HepG2 (cell line): Measurements from ENCODE around the gene PHOSPHO2. TPM values are rescaled to one million over a fixed set of nuclear protein-coding genes. Genes with fewer than 3 reads are reported as not detected.
A peak's percentile ranks its signal among the peaks of the same experiment; 100 is the strongest.

ENCODE experiments used
- ATM ChIP-seq: fragments of 450-650 bp; IDR thresholded peaks from 2 replicates; pipeline ENCODE4 v1.7.1; 2017; ENCODE audit warnings: mild to moderate bottlenecking, borderline replicate concordance
- CCAR2 ChIP-seq: fragments of 200-400 bp; formaldehyde crosslinking; optimal IDR thresholded peaks from 2 replicates; pipeline ENCODE3; 2018; ENCODE audit warnings: low read depth, mild to moderate bottlenecking, low read length, moderate library complexity
- ELF1 ChIP-seq: sonication (generic); formaldehyde crosslinking; IDR thresholded peaks from 2 replicates; pipeline ENCODE4 v1.4.0; 2020; ENCODE audit warnings: missing genetic modification reagents
- EP300 ChIP-seq, 3 experiments: sonication (generic) in 1 of 3; formaldehyde crosslinking in 1 of 3; IDR thresholded peaks; 2 replicates each; pipeline versions ENCODE4 v1.5.1 to v1.6.1; 2011 to 2020; ENCODE audit warnings: low read depth in 2 of 3, low read length in 2 of 3, borderline replicate concordance in 1 of 3, improper control_type of control experiment in 1 of 3, mild to moderate bottlenecking in 1 of 3, missing genetic modification reagents in 1 of 3, moderate library complexity in 1 of 3
- ERF ChIP-seq: IDR thresholded peaks from 2 replicates; pipeline ENCODE4 v1.6.1; 2018; ENCODE audit warnings: missing biosample characterization, missing genetic modification reagents
- FOXJ3 ChIP-seq: sonication (generic); formaldehyde crosslinking; IDR thresholded peaks from 2 replicates; pipeline ENCODE4 v1.4.0; 2020; ENCODE audit warnings: missing genetic modification reagents, mild to moderate bottlenecking, borderline replicate concordance
- HNF4A ChIP-seq: sonication (generic); formaldehyde crosslinking; IDR thresholded peaks from 2 replicates; pipeline ENCODE4 v1.4.0; 2020; ENCODE audit warnings: missing genetic modification reagents
- HOXA7 ChIP-seq: sonication (generic); formaldehyde crosslinking; IDR thresholded peaks from 2 replicates; pipeline ENCODE4 v1.8.1; 2022; ENCODE audit warnings: mild to moderate bottlenecking, missing genetic modification reagents, moderate library complexity
- LCORL ChIP-seq, 2 experiments: fragments of 450-650 bp in 1 of 2; sonication (generic) in 1 of 2; formaldehyde crosslinking in 1 of 2; IDR thresholded peaks; 2 replicates each; pipeline versions ENCODE4 v1.5.0 to v1.6.1; 2017 to 2020; ENCODE audit warnings: antibody characterized with exemption in 1 of 2, missing genetic modification reagents in 1 of 2
- MEIS1 ChIP-seq: sonication (generic); formaldehyde crosslinking; IDR thresholded peaks from 2 replicates; pipeline ENCODE4 v1.9.0; 2021; ENCODE audit warnings: mild to moderate bottlenecking, missing genetic modification reagents, moderate library complexity, borderline replicate concordance
- NCOA5 ChIP-seq: sonication (generic); formaldehyde crosslinking; IDR thresholded peaks from 2 replicates; pipeline ENCODE4 v1.4.0; 2020; ENCODE audit warnings: missing genetic modification reagents
- NRL ChIP-seq: sonication (generic); formaldehyde crosslinking; IDR thresholded peaks from 2 replicates; pipeline ENCODE4 v1.5.0; 2020; ENCODE audit warnings: missing genetic modification reagents, mild to moderate bottlenecking, moderate library complexity, borderline replicate concordance
- SMARCC2 ChIP-seq: fragments of 450-650 bp; IDR thresholded peaks from 2 replicates; pipeline ENCODE4 v1.6.1; 2017; ENCODE audit warnings: antibody characterized with exemption, mild to moderate bottlenecking
- SSRP1 ChIP-seq: IDR thresholded peaks from 2 replicates; pipeline ENCODE4 v1.6.1; 2016; ENCODE audit warnings: control low read depth
- TBX2 ChIP-seq: sonication (generic); formaldehyde crosslinking; IDR thresholded peaks from 2 replicates; pipeline ENCODE4 v1.5.0; 2020; ENCODE audit warnings: missing genetic modification reagents, mild to moderate bottlenecking, borderline replicate concordance
- YEATS2 ChIP-seq: sonication (generic); formaldehyde crosslinking; IDR thresholded peaks from 2 replicates; pipeline ENCODE4 v1.4.0; 2020; ENCODE audit warnings: missing genetic modification reagents, borderline replicate concordance
- ZMYM2 ChIP-seq: sonication (generic); formaldehyde crosslinking; IDR thresholded peaks from 2 replicates; pipeline ENCODE4 v1.8.0; 2022; ENCODE audit warnings: mild to moderate bottlenecking, missing genetic modification reagents
- ZNF136 ChIP-seq: sonication (generic); formaldehyde crosslinking; IDR thresholded peaks from 2 replicates; pipeline ENCODE4 v1.8.1; 2022; ENCODE audit warnings: low read depth, mild to moderate bottlenecking, moderate library complexity, missing genetic modification reagents
- ZNF547 ChIP-seq: sonication (generic); formaldehyde crosslinking; IDR thresholded peaks from 2 replicates; pipeline ENCODE4 v1.5.1; 2020; ENCODE audit warnings: mild to moderate bottlenecking, missing genetic modification reagents
- ZNF709 ChIP-seq: sonication (generic); formaldehyde crosslinking; IDR thresholded peaks from 2 replicates; pipeline ENCODE4 v1.5.0; 2020; ENCODE audit warnings: mild to moderate bottlenecking, missing genetic modification reagents
- ZSCAN9 ChIP-seq: IDR thresholded peaks from 2 replicates; pipeline ENCODE4 v1.6.1; 2016; ENCODE audit warnings: borderline replicate concordance
- polyA plus RNA-seq, 8 experiments: library from polyadenylated mRNA; depleted of rRNA in 3 of 8; stranded (reverse) in 7 of 8; unstranded in 1 of 8; fragments of >200 nt; fragmentation: Illumina TruSeq in 4 of 8; extraction: Trizol in 4 of 8; gene quantifications; 2 replicates each; pipeline versions ENCODE4 v1.2.1 to v1.2.3, GENCODE V29; 2011 to 2016; ENCODE audit warnings: low read depth in 4 of 8, missing spikeins in 1 of 8, mixed read lengths in 1 of 8; ENCODE audit not compliant: insufficient read depth in 1 of 8
- total RNA-seq, 5 experiments: library from RNA; depleted of rRNA; stranded (reverse); fragments of >200 nt; fragmentation: Illumina TruSeq; extraction: Trizol; gene quantifications; 2 replicates each; pipeline ENCODE4 v1.2.3, GENCODE V29; 2016; ENCODE audit warnings: low read depth in 1 of 5
- TF ChIP-seq, protein P1 (sequence below): sonication (generic); formaldehyde crosslinking; IDR thresholded peaks from 2 replicates; pipeline ENCODE4 v1.5.0; 2020; ENCODE audit warnings: missing genetic modification reagents, mild to moderate bottlenecking, borderline replicate concordance
- TF ChIP-seq, protein P2 (sequence below): fragments of 450-650 bp; IDR thresholded peaks from 2 replicates; pipeline ENCODE4 v1.6.1; 2016
- TF ChIP-seq, protein P3 (sequence below): sonication (generic); formaldehyde crosslinking; conservative IDR thresholded peaks from 2 replicates; pipeline ENCODE4 v1.8.0; 2022; ENCODE audit warnings: missing genetic modification reagents
- TF ChIP-seq, protein P4 (sequence below): conservative IDR thresholded peaks from 2 replicates; pipeline ENCODE4 v1.6.1; 2018; ENCODE audit warnings: missing genetic modification reagents

PHOSPHO2 gene
- total and polyA plus RNA-seq, 2 of the 13 experiments (the other 11 are each of a cell fraction or from before 2014, with no cell fraction given): 6.1 to 11.4 TPM

DNA sequence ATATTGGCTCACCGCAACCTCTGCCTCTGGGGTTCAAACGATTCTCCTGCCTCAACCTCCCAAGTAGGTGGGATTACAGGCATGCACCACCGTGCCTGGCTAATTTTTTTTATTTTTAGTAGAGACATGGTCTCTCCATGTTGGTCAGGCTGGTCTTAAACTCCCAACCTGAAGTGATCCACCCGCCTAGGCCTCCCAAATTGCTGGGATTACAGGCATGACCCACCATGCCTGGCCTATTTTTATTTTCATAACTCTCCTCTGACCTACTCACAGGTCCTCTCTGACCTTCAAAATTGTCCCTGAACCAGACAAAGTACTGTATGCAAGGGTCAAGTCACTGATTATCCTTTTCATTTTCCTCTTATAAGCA is 23.4 kb downstream of the PHOSPHO2 start (continued):
- TF ChIP-seq, protein P1, sequence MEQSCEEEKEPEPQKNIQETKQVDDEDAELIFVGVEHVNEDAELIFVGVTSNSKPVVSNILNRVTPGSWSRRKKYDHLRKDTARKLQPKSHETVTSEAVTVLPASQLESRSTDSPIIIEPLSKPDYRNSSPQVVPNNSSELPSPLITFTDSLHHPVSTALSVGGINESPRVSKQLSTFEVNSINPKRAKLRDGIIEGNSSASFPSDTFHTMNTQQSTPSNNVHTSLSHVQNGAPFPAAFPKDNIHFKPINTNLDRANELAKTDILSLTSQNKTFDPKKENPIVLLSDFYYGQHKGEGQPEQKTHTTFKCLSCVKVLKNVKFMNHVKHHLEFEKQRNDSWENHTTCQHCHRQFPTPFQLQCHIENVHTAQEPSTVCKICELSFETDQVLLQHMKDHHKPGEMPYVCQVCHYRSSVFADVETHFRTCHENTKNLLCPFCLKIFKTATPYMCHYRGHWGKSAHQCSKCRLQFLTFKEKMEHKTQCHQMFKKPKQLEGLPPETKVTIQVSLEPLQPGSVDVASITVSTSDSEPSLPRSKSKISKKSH (CRISPR knock-in tag): no peak
- TF ChIP-seq SMARCC2: no peak
- TF ChIP-seq ELF1: no peak
- 0 out of 2 replicates have a peak, but pooled peaks have one; percentile 5 for TF ChIP-seq FOXJ3 (CRISPR knock-in tag)
- no peak for TF ChIP-seq HOXA7 (CRISPR knock-in tag)
- TF ChIP-seq CCAR2: no peak
- no peak; the same call in 1 of the 2 replicates for TF ChIP-seq ZMYM2
- TF ChIP-seq HNF4A (CRISPR knock-in tag): no peak
- no peak for TF ChIP-seq ZNF136 (CRISPR knock-in tag)
- TF ChIP-seq EP300 (IDR thresholded peaks at IDR 0.05; ENCODE audit: low read depth in 2 of 2, low read length in 2 of 2): no peak
- TF ChIP-seq EP300 (CRISPR knock-in tag; IDR thresholded peaks at IDR 0.05; ENCODE audit: borderline replicate concordance): no peak
- no peak for TF ChIP-seq TBX2 (CRISPR knock-in tag)
- TF ChIP-seq, protein P2, sequence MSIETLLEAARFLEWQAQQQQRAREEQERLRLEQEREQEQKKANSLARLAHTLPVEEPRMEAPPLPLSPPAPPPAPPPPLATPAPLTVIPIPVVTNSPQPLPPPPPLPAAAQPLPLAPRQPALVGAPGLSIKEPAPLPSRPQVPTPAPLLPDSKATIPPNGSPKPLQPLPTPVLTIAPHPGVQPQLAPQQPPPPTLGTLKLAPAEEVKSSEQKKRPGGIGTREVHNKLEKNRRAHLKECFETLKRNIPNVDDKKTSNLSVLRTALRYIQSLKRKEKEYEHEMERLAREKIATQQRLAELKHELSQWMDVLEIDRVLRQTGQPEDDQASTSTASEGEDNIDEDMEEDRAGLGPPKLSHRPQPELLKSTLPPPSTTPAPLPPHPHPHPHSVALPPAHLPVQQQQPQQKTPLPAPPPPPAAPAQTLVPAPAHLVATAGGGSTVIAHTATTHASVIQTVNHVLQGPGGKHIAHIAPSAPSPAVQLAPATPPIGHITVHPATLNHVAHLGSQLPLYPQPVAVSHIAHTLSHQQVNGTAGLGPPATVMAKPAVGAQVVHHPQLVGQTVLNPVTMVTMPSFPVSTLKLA: no peak
- no peak for TF ChIP-seq ZSCAN9
- TF ChIP-seq LCORL (IDR thresholded peaks at IDR 0.05): no peak
- TF ChIP-seq LCORL (CRISPR knock-in tag; IDR thresholded peaks at IDR 0.05): no peak
- TF ChIP-seq ZNF709 (CRISPR knock-in tag): no peak
- TF ChIP-seq, protein P3, sequence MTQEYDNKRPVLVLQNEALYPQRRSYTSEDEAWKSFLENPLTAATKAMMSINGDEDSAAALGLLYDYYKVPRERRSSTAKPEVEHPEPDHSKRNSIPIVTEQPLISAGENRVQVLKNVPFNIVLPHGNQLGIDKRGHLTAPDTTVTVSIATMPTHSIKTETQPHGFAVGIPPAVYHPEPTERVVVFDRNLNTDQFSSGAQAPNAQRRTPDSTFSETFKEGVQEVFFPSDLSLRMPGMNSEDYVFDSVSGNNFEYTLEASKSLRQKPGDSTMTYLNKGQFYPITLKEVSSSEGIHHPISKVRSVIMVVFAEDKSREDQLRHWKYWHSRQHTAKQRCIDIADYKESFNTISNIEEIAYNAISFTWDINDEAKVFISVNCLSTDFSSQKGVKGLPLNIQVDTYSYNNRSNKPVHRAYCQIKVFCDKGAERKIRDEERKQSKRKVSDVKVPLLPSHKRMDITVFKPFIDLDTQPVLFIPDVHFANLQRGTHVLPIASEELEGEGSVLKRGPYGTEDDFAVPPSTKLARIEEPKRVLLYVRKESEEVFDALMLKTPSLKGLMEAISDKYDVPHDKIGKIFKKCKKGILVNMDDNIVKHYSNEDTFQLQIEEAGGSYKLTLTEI (CRISPR knock-in tag): no peak
- TF ChIP-seq SSRP1 (CRISPR knock-in tag): no peak
- TF ChIP-seq NRL (CRISPR knock-in tag): no peak
- no peak for TF ChIP-seq MEIS1 (CRISPR knock-in tag)
- no peak for TF ChIP-seq ATM
- TF ChIP-seq NCOA5: no peak
- peak; percentile 13; the same call in 1 of the 2 replicates for TF ChIP-seq YEATS2 (CRISPR knock-in tag)
- no peak for TF ChIP-seq ZNF547 (CRISPR knock-in tag)
- no peak for TF ChIP-seq ERF (CRISPR knock-in tag)
- TF ChIP-seq, protein P4, sequence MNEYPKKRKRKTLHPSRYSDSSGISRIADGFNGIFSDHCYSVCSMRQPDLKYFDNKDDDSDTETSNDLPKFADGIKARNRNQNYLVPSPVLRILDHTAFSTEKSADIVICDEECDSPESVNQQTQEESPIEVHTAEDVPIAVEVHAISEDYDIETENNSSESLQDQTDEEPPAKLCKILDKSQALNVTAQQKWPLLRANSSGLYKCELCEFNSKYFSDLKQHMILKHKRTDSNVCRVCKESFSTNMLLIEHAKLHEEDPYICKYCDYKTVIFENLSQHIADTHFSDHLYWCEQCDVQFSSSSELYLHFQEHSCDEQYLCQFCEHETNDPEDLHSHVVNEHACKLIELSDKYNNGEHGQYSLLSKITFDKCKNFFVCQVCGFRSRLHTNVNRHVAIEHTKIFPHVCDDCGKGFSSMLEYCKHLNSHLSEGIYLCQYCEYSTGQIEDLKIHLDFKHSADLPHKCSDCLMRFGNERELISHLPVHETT (CRISPR knock-in tag): 0 out of 2 replicates have a peak, but pooled peaks have one; percentile 21
